HL-60/S4 treated with phorbol 12-myristate 13-acetate at 8.2 ng/mL for 4 days and 3 days (cell line): Measurements from ENCODE around the gene ZSCAN18.
"Not testable (repeated sequence)": the region's sequence is repeated elsewhere in the genome, so short reads cannot be mapped to it uniquely, and the experiment has no call there.

ENCODE experiments used
- in situ Hi-C: fragments of 300-500 bp; cut with MboI; formaldehyde crosslinking; loops from 2 replicates; pipeline ENCODE4 v1.15.0; 2022; ENCODE audit warnings: low sequenced_read_pairs

The ZSCAN18 gene

GRCh38 chr19:58097781-58098681 lies at the start of gene ZSCAN18:
Gene ZSCAN18 (minus strand): TSS chr19:58098231. CDS start chr19:58090267, 7,964 bp downstream.
- in situ Hi-C loops = no loop called here

GRCh38 chr19:58147475-58147874 lies 49.4 kb upstream of the ZSCAN18 start:
- in situ Hi-C loops = not testable (repeated sequence)

- in situ Hi-C loops = no loop called here
Measured at GRCh38 chr19:58145849-58146248, 47.8 kb upstream of the ZSCAN18 start.

- in situ Hi-C loops = no loop called here
Measured at GRCh38 chr19:58134244-58134643, 36.2 kb upstream of the ZSCAN18 start.

GRCh38 chr19:58129284-58129683 lies 31.3 kb upstream of the ZSCAN18 start:
- in situ Hi-C loops = no loop called here

GRCh38 chr19:58128041-58128685 lies 30.1 kb upstream of the ZSCAN18 start:
- in situ Hi-C loops = no loop called here

- in situ Hi-C loops = no loop called here
Measured at GRCh38 chr19:58123354-58123753, 25.3 kb upstream of the ZSCAN18 start.

- in situ Hi-C loops = no loop called here
Measured at GRCh38 chr19:58118979-58119733, 21.1 kb upstream of the ZSCAN18 start.

GRCh38 chr19:58117841-58118575 lies 20.0 kb upstream of the ZSCAN18 start:
- in situ Hi-C loops = no loop called here

- in situ Hi-C loops = no loop called here
Measured at GRCh38 chr19:58108546-58108817, 10.5 kb upstream of the ZSCAN18 start.

GRCh38 chr19:58107778-58108545 lies 9.9 kb upstream of the ZSCAN18 start:
- in situ Hi-C loops = no loop called here

- in situ Hi-C loops = no loop called here
Measured at GRCh38 chr19:58098682-58098998, 609 bp upstream of the ZSCAN18 start.

- in situ Hi-C loops = no loop called here
Measured at GRCh38 chr19:58097349-58097748, 682 bp downstream of the ZSCAN18 start.

GRCh38 chr19:58096884-58097283 lies 1.1 kb downstream of the ZSCAN18 start:
- in situ Hi-C loops = no loop called here

GRCh38 chr19:58095328-58095727 lies 2.7 kb downstream of the ZSCAN18 start:
- in situ Hi-C loops = no loop called here

GRCh38 chr19:58093071-58093470 lies 5.0 kb downstream of the ZSCAN18 start:
- in situ Hi-C loops = no loop called here

- in situ Hi-C loops = no loop called here
Measured at GRCh38 chr19:58091251-58091995, 6.6 kb downstream of the ZSCAN18 start.

GRCh38 chr19:58089846-58090245 lies 8.2 kb downstream of the ZSCAN18 start:
- in situ Hi-C loops = no loop called here

- in situ Hi-C loops = no loop called here
Measured at GRCh38 chr19:58088521-58089052, 9.4 kb downstream of the ZSCAN18 start.
